MM.1S (cell line): Measurements from ENCODE around the gene PDLIM5.

ENCODE experiments used
- DNase-seq: peaks from one replicate; pipeline ENCODE4 v3.0.0-alpha.2; 2015
- H2AFZ ChIP-seq: fragments of 300-600 bp; sonication (generic); 2 replicates; pipeline ENCODE4 v1.6.0; 2016; ENCODE audit warnings: antibody characterized with exemption, low read length
- H3F3A ChIP-seq: fragments of 300-600 bp; sonication (generic); 2 replicates; pipeline ENCODE4 v1.6.1; 2016; ENCODE audit warnings: mild to moderate bottlenecking, antibody characterized with exemption, low read length, moderate library complexity, mixed read lengths; ENCODE audit not compliant: insufficient read depth
- H3K27ac ChIP-seq: fragments of 300-600 bp; sonication (generic); 2 replicates; pipeline ENCODE4 v1.5.1; 2016; ENCODE audit warnings: mild to moderate bottlenecking, low read length
- H3K27me3 ChIP-seq: fragments of 300-600 bp; sonication (generic); replicated peaks from 2 replicates; pipeline ENCODE4 v1.6.0; 2016; ENCODE audit warnings: low read length; ENCODE audit not compliant: insufficient read depth
- H3K36me3 ChIP-seq: fragments of 300-600 bp; sonication (generic); replicated peaks from 2 replicates; pipeline ENCODE4 v1.6.1; 2016; ENCODE audit warnings: mild to moderate bottlenecking, low read length, mixed read lengths; ENCODE audit not compliant: insufficient read depth
- H3K4me1 ChIP-seq: fragments of 300-600 bp; sonication (generic); 2 replicates; pipeline ENCODE4 v1.6.1; 2016; ENCODE audit warnings: low read length, mixed read lengths
- H3K4me2 ChIP-seq: fragments of 300-600 bp; sonication (generic); 2 replicates; pipeline ENCODE4 v1.6.0; 2016; ENCODE audit warnings: low read depth, low read length
- H3K4me3 ChIP-seq: fragments of 300-600 bp; sonication (generic); 2 replicates; pipeline ENCODE4 v1.5.1; 2016; ENCODE audit warnings: low read length, mixed read lengths
- H3K79me2 ChIP-seq: fragments of 300-600 bp; sonication (generic); 2 replicates; pipeline ENCODE4 v1.6.1; 2016; ENCODE audit warnings: mixed run types, low read length, mixed read lengths
- H3K9ac ChIP-seq: fragments of 300-600 bp; sonication (generic); 2 replicates; pipeline ENCODE4 v1.6.1; 2016; ENCODE audit warnings: low read length, mixed read lengths
- H3K9me2 ChIP-seq: fragments of 300-600 bp; sonication (generic); replicated peaks from 2 replicates; pipeline ENCODE4 v1.6.1; 2016; ENCODE audit warnings: mild to moderate bottlenecking, low read length, mixed read lengths; ENCODE audit not compliant: insufficient read depth
- H3K9me3 ChIP-seq: fragments of 300-600 bp; sonication (generic); replicated peaks from 2 replicates; pipeline ENCODE4 v1.6.1; 2016; ENCODE audit warnings: mild to moderate bottlenecking, low read length, mixed read lengths; ENCODE audit not compliant: insufficient read depth
- H4K20me1 ChIP-seq: fragments of 300-600 bp; sonication (generic); 2 replicates; pipeline ENCODE4 v1.6.1; 2016; ENCODE audit warnings: mild to moderate bottlenecking, low read length, moderate library complexity, mixed read lengths; ENCODE audit not compliant: insufficient read depth
- EZH2 ChIP-seq: fragments of 300-600 bp; sonication (generic); optimal IDR thresholded peaks from 2 replicates; pipeline ENCODE3; 2017; ENCODE audit warnings: low read depth, mild to moderate bottlenecking, antibody characterized with exemption, low read length, mixed read lengths
- EZH2phosphoT487 ChIP-seq: fragments of 300-600 bp; sonication (generic); IDR thresholded peaks from 2 replicates; pipeline ENCODE4 v1.6.1; 2018; ENCODE audit warnings: antibody characterized with exemption, low read length
- TF ChIP-seq, protein P1 (sequence below): fragments of 300-600 bp; sonication (generic); IDR thresholded peaks from 2 replicates; pipeline ENCODE4 v1.5.1; 2016; ENCODE audit warnings: antibody characterized with exemption, low read length, mixed read lengths

PDLIM5 gene

DNA sequence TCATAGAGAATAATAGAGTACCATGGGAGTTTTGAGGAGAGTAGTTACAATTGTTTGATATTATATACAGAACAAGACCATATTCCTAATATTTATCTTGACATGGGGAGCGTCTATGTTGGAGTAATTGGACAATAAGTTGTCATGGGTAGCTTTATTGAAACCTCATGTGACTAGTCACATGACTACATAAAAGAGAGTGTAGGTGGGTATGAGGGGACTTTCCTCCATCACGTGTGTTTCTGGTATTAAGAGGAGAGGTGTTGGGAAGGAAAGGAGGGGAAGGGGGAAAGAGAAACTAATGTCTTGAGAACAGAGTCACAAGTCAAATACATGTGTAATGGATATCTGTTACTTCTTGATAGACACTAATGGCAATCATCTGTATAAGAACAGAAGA is 33.1 kb downstream of the PDLIM5 start:
- H3K9ac ChIP-seq: no peak overlapping the region
- no peaks in the 10 kb centered on the region for H3K4me1 ChIP-seq
- no peaks in the 10 kb centered on the region for H3K9me3 ChIP-seq
- no peak overlapping the region for H3K4me3 ChIP-seq
- H3K27me3 ChIP-seq: no peaks in the 10 kb centered on the region
- H3K4me2 ChIP-seq: no peak overlapping the region
- no peaks in the 10 kb centered on the region for H3K79me2 ChIP-seq
- no peak for DNase-seq
- no peaks in the 10 kb centered on the region for H3K9me2 ChIP-seq
- no peaks in the 10 kb centered on the region for H4K20me1 ChIP-seq
- TF ChIP-seq, protein P1, sequence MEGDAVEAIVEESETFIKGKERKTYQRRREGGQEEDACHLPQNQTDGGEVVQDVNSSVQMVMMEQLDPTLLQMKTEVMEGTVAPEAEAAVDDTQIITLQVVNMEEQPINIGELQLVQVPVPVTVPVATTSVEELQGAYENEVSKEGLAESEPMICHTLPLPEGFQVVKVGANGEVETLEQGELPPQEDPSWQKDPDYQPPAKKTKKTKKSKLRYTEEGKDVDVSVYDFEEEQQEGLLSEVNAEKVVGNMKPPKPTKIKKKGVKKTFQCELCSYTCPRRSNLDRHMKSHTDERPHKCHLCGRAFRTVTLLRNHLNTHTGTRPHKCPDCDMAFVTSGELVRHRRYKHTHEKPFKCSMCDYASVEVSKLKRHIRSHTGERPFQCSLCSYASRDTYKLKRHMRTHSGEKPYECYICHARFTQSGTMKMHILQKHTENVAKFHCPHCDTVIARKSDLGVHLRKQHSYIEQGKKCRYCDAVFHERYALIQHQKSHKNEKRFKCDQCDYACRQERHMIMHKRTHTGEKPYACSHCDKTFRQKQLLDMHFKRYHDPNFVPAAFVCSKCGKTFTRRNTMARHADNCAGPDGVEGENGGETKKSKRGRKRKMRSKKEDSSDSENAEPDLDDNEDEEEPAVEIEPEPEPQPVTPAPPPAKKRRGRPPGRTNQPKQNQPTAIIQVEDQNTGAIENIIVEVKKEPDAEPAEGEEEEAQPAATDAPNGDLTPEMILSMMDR: no peak
- TF ChIP-seq EZH2 (no peak), EZH2phosphoT487 (no peak)
- H2AFZ ChIP-seq: no peak overlapping the region
- no peaks in the 10 kb centered on the region for H3F3A ChIP-seq
- H3K27ac ChIP-seq: no peak overlapping the region
- H3K36me3 ChIP-seq: no peaks in the 10 kb centered on the region

DNA sequence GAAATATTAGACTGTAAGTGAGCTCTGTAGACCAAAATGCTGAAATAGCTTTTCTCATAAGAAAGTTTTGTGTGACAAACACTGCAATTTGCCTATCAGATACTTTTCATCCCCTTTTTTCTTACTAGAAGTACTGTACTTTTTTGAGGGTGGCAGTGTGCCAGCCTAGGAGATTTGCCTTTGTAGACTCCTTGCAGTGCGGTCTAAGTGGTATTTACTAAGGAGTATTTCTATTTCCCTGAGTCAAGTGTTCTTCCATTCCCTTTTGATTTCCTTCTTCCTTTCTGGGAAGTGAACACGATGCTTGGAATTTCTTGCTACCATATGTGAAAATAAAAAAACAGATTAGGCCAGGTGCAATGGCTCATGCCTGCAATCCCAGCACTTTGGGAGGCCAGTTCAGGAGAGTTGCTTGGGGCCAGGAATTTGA is 34.6 kb downstream of the PDLIM5 start:
- Histone ChIP-seq H3K9ac (no peak overlapping the region), H3K9me3 (no peaks in the 10 kb centered on the region), H3K79me2 (no peaks in the 10 kb centered on the region), H3K4me3 (no peak overlapping the region), H3F3A (no peaks in the 10 kb centered on the region), H3K36me3 (no peaks in the 10 kb centered on the region), H2AFZ (no peak overlapping the region), H4K20me1 (no peaks in the 10 kb centered on the region), H3K27ac (no peak overlapping the region), H3K27me3 (no peaks in the 10 kb centered on the region), H3K9me2 (no peaks in the 10 kb centered on the region), H3K4me1 (no peaks in the 10 kb centered on the region), H3K4me2 (no peak overlapping the region)
- TF ChIP-seq, protein P1: no peak
- no peak for TF ChIP-seq EZH2
- TF ChIP-seq EZH2phosphoT487: no peak
- no peak for DNase-seq

DNA sequence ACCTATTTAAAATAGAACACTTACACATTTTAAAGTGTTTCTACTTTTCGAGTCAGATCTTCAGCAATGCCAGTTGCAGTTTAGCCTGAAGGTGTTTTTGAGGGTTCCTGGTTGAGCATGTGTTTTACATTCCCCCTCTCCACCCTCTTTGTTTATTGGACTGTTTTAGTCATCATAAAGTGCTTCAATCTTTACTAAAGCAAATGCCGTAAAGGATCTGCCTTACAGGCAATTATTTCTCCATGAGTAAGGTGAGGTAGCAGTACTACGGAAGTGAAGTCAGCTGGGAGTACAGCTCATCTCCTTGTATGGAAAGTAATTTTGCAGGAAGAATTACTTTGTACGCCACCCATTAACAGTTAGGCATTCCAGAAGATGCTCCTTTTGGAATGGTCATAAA is 36.9 kb downstream of the PDLIM5 start:
- Histone ChIP-seq H3K9ac (no peak overlapping the region), H4K20me1 (no peaks in the 10 kb centered on the region), H3K27ac (no peak overlapping the region), H3K4me1 (no peaks in the 10 kb centered on the region), H3F3A (no peaks in the 10 kb centered on the region), H3K36me3 (no peaks in the 10 kb centered on the region), H3K4me2 (no peak overlapping the region), H3K79me2 (no peaks in the 10 kb centered on the region), H2AFZ (no peak overlapping the region), H3K9me2 (no peaks in the 10 kb centered on the region), H3K4me3 (no peak overlapping the region), H3K9me3 (no peaks in the 10 kb centered on the region), H3K27me3 (no peaks in the 10 kb centered on the region)
- no peak for DNase-seq
- TF ChIP-seq, protein P1: no peak
- no peak for TF ChIP-seq EZH2phosphoT487
- no peak for TF ChIP-seq EZH2

DNA sequence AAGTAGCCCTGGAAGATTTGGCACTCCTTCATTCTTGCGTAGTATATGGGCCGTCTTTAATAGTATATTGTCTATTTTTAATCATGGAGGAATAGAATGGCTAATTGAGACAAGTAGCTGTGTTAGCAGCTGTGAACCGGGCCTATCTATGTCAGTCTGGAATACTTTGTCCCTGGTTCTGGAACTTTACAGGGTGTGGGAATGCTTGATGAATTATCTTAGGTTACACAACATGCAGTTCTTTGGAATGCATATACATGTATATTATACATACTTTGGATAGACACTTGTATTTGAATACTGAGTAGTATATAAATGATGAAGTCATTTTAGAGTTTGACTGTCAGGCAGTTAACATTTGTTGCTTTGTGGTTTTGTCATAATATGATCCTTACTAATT is 37.4 kb downstream of the PDLIM5 start:
- no peaks in the 10 kb centered on the region for H3F3A ChIP-seq

More for the DNA sequence above, 37.4 kb downstream of the PDLIM5 start:
- Histone ChIP-seq H3K9me2 (no peaks in the 10 kb centered on the region), H3K27ac (no peak overlapping the region), H4K20me1 (no peaks in the 10 kb centered on the region), H3K79me2 (no peaks in the 10 kb centered on the region), H3K4me2 (no peak overlapping the region), H3K9ac (no peak overlapping the region), H3K27me3 (no peaks in the 10 kb centered on the region), H3K4me3 (no peak overlapping the region), H3K36me3 (no peaks in the 10 kb centered on the region), H3K4me1 (no peaks in the 10 kb centered on the region), H2AFZ (no peak overlapping the region), H3K9me3 (no peaks in the 10 kb centered on the region)
- TF ChIP-seq, protein P1: no peak
- TF ChIP-seq EZH2phosphoT487 (no peak), EZH2 (no peak)
- no peak for DNase-seq
